ENCODE measurements around the gene ALKBH7.

DNA sequence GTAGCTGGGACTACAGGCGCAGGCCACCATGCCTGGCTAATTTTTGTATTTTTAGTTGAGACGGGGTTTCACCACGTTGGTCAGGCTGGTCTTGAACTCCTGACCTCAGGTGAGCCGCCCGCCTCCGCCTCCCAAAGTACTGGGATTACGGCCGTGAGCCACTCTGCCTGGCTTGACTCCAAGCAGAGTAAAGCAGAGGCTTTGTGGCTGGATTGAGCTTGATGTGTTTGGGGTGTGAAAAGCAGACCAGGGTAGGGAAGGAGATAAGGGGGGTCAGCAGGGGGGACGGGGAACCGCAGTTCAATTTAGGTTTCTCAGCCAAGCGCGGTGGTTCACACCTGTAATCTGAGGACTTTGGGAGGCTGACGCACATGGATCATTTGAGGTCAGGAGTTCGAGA lies 15.4 kb upstream of the ALKBH7 start:
- TF ChIP-seq, protein P1, sequence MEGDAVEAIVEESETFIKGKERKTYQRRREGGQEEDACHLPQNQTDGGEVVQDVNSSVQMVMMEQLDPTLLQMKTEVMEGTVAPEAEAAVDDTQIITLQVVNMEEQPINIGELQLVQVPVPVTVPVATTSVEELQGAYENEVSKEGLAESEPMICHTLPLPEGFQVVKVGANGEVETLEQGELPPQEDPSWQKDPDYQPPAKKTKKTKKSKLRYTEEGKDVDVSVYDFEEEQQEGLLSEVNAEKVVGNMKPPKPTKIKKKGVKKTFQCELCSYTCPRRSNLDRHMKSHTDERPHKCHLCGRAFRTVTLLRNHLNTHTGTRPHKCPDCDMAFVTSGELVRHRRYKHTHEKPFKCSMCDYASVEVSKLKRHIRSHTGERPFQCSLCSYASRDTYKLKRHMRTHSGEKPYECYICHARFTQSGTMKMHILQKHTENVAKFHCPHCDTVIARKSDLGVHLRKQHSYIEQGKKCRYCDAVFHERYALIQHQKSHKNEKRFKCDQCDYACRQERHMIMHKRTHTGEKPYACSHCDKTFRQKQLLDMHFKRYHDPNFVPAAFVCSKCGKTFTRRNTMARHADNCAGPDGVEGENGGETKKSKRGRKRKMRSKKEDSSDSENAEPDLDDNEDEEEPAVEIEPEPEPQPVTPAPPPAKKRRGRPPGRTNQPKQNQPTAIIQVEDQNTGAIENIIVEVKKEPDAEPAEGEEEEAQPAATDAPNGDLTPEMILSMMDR (IDR thresholded peaks at IDR 0.05) = no peak
- no peak for TF ChIP-seq POLR2A (IDR thresholded peaks at IDR 0.05)
